Ovary (tissue), 9 donors: ENCODE measurements around the gene TEX29. TPM values are rescaled to one million over a fixed set of nuclear protein-coding genes. Genes with fewer than 3 reads are reported as not detected.

Source experiments
- DNase-seq, 5 donors: peaks; one replicate each; pipeline ENCODE4 v3.0.0-alpha.2; 2019 to 2020
- H3K27ac ChIP-seq, 2 donors: fragments of 200-600 bp; one replicate each; pipeline versions ENCODE4 v1.5.1 to v1.8.0; 2019 to 2022
- H3K27me3 ChIP-seq: fragments of 200-600 bp; one replicate; pipeline ENCODE4 v1.8.0; 2022
- H3K36me3 ChIP-seq: fragments of 200-600 bp; sonication (generic); one replicate; pipeline ENCODE4 v1.5.1; 2019
- H3K4me1 ChIP-seq: one replicate; pipeline ENCODE4 v1.8.1; 2013; ENCODE audit warnings: mild to moderate bottlenecking, moderate library complexity; ENCODE audit not compliant: insufficient read depth
- H3K4me3 ChIP-seq: fragments of 200-600 bp; sonication (generic); one replicate; pipeline ENCODE4 v1.5.1; 2017
- H3K9me3 ChIP-seq, 2 donors: fragments of 200-600 bp in 1 of 2; sonication (generic) in 1 of 2; one replicate each; pipeline versions ENCODE4 v1.5.1 to v1.8.1; 2013 to 2019; ENCODE audit warnings: mild to moderate bottlenecking in 1 of 2, moderate library complexity in 1 of 2
- CTCF ChIP-seq, 3 donors: fragments of 450-650 bp in 2 of 3; fragments of 200-600 bp in 1 of 3; IDR thresholded peaks; one replicate each; pipeline versions ENCODE4 v1.5.1 to v1.8.0; 2016 to 2022; ENCODE audit warnings: antibody characterized with exemption in 3 of 3, mild to moderate bottlenecking in 1 of 3
- EP300 ChIP-seq: sonication (generic); formaldehyde crosslinking; IDR thresholded peaks from one replicate; pipeline ENCODE4 v1.6.1; 2017; ENCODE audit warnings: antibody characterized with exemption
- POLR2A ChIP-seq: fragments of 450-650 bp; IDR thresholded peaks from one replicate; pipeline ENCODE4 v1.6.1; 2017; ENCODE audit warnings: antibody characterized with exemption, mild to moderate bottlenecking, moderate library complexity
- WGBS, 3 donors: extraction: QIAGEN DNeasy Blood & Tissue Kit in 1 of 3; methylation state at CpG; one replicate each; pipeline versions ENCODE4 v1.1.5 to v1.1.7; 2013 to 2017; 5-methylcytosine and 5-hydroxymethylcytosine counted together
- intact Hi-C, 4 donors: fragments of 100-400 bp; cut with DNase I; formaldehyde crosslinking; loops; one replicate each; pipeline versions ENCODE4 v1.11.0 to v1.15.1; 2022 to 2023
- polyA plus RNA-seq, 2 donors: library from polyadenylated mRNA; stranded (reverse); fragments of 200-250 nt in 1 of 2; fragments of 350-450 nt in 1 of 2; fragmentation: Illumina TruSeq in 1 of 2; extraction: RNeasy Lipid Tissue Mini Kit (QIAGEN cat#74804) in 1 of 2; gene quantifications; one replicate each; pipeline ENCODE4 v1.2.3, GENCODE V29; 2013 to 2014
- total RNA-seq, 7 donors: library from RNA; depleted of rRNA in 2 of 7; stranded (reverse); fragments of >200 nt in 2 of 7; fragmentation: NEBNext Ultra II Directional in 3 of 7; extraction: Animal tissue kit (Norgen Biotek cat#: 25700) in 3 of 7; gene quantifications; one replicate each; pipeline versions ENCODE4 v1.1.0 to v1.2.4, GENCODE V29; 2016 to 2023
- donor health status: DM: no; HTN: no; CAD: no; lungs with moderate emphysema.
- donor health status: DM: no; HTN: no; CAD: no.
- donor health status: Bipolar disorder and iron deficiency.
- donor health status: DM: yes; HTN: yes; CAD: no.
- donor health status: DM: no; HTN: no; CAD: no.
- donor health status: DM: yes; HTN: yes; CAD: no.

TEX29 gene
- total and polyA plus RNA-seq, 9 donors, result 0.25 to 0.35 TPM; not detected in 7

GRCh38 chr13:111368091-111368490 lies 47.6 kb downstream of the TEX29 start:
- Histone ChIP-seq H3K9me3 (no peaks in the 10 kb centered on the region), H3K36me3 (no peaks in the 10 kb centered on the region), H3K27me3 (no peaks in the 10 kb centered on the region), H3K4me1 (no peaks in the 10 kb centered on the region), H3K27ac (no peak overlapping the region), H3K4me3 (no peak overlapping the region)
- WGBS, 3 donors, result 79 to 93% (median 85%) methylated on average over 4 of the region's 4 CpGs
- intact Hi-C loops, result no loop called here
- no peak for DNase-seq
- no peak for TF ChIP-seq POLR2A
- no peak for TF ChIP-seq EP300
- no peak for TF ChIP-seq CTCF (IDR thresholded peaks at IDR 0.05)

- no peak for DNase-seq
- H3K4me1 ChIP-seq, result no peaks in the 10 kb centered on the region
- TF ChIP-seq POLR2A, result no peak
- no peak for TF ChIP-seq EP300
- no peak for TF ChIP-seq CTCF (IDR thresholded peaks at IDR 0.05)
- H3K27ac ChIP-seq, result no peak overlapping the region
- intact Hi-C loops, result no loop called here
- H3K9me3 ChIP-seq, result no peaks in the 10 kb centered on the region
- H3K36me3 ChIP-seq, result no peaks in the 10 kb centered on the region
- WGBS, 3 donors, result 88 to 93% (median 91%) methylated on average over 5 of the region's 5 CpGs
- H3K27me3 ChIP-seq, result no peaks in the 10 kb centered on the region
- H3K4me3 ChIP-seq, result no peak overlapping the region
These were observed 49.7 kb downstream of the TEX29 start for GRCh38 chr13:111370147-111370546.

GRCh38 chr13:111370570-111371535 lies 50.4 kb downstream of the TEX29 start:
- Histone ChIP-seq H3K36me3 (no peaks in the 10 kb centered on the region), H3K27ac (no peak overlapping the region), H3K4me1 (no peaks in the 10 kb centered on the region), H3K4me3 (no peak overlapping the region), H3K9me3 (no peaks in the 10 kb centered on the region), H3K27me3 (no peaks in the 10 kb centered on the region)
- WGBS, 3 donors, result 82 to 85% (median 84%) methylated on average over 29 of the region's 29 CpGs
- intact Hi-C loops, result no loop called here
- no peak for DNase-seq
- TF ChIP-seq POLR2A, result no peak
- no peak for TF ChIP-seq EP300
- TF ChIP-seq CTCF (IDR thresholded peaks at IDR 0.05), result no peak

GRCh38 chr13:111371720-111372119 lies 51.3 kb downstream of the TEX29 start:
- no peak overlapping the region for H3K27ac ChIP-seq
- H3K9me3 ChIP-seq, result no peaks in the 10 kb centered on the region
- WGBS, 3 donors, result 56 to 64% (median 63%) methylated on average over 7 of the region's 7 CpGs
- H3K27me3 ChIP-seq, result no peaks in the 10 kb centered on the region
- H3K4me1 ChIP-seq, result no peaks in the 10 kb centered on the region
- no peak for DNase-seq
- intact Hi-C loops, result no loop called here
- H3K36me3 ChIP-seq, result no peaks in the 10 kb centered on the region
- no peak overlapping the region for H3K4me3 ChIP-seq
- TF ChIP-seq POLR2A (no peak), CTCF (IDR thresholded peaks at IDR 0.05) (no peak), EP300 (no peak)
